Mesenchymal stem cell (in vitro differentiated cells and primary cell): ENCODE measurements around the gene DUSP18.
A peak's percentile ranks its signal among the peaks of the same experiment; 100 is the strongest.

ENCODE experiments used
- DNase-seq: peaks from one replicate; pipeline ENCODE4 v3.0.0-alpha.2; 2013
- H2AFZ ChIP-seq: one replicate; pipeline ENCODE4 v1.6.1; 2013; ENCODE audit warnings: low read depth, mild to moderate bottlenecking, control low read depth, inconsistent platforms, low read length, moderate library complexity
- H2AK5ac ChIP-seq: 2 replicates; pipeline ENCODE4 v1.6.1; 2013; ENCODE audit warnings: low read length, moderate library complexity, mild to moderate bottlenecking, inconsistent platforms; ENCODE audit not compliant: severe bottlenecking
- H2BK120ac ChIP-seq: one replicate; pipeline ENCODE4 v1.6.1; 2013; ENCODE audit warnings: low read depth, mild to moderate bottlenecking, inconsistent platforms, low read length, moderate library complexity
- H2BK12ac ChIP-seq, 2 experiments: one replicate each; pipeline ENCODE4 v1.6.1; 2013; ENCODE audit warnings: inconsistent platforms in 2 of 2, low read length in 2 of 2, mild to moderate bottlenecking in 2 of 2, moderate library complexity in 2 of 2, control low read depth in 1 of 2
- H2BK15ac ChIP-seq: one replicate; pipeline ENCODE4 v1.6.1; 2013; ENCODE audit warnings: mild to moderate bottlenecking, low read depth, inconsistent platforms; ENCODE audit not compliant: poor library complexity, severe bottlenecking
- H2BK5ac ChIP-seq: 2 replicates; pipeline ENCODE4 v1.6.1; 2013; ENCODE audit warnings: low read depth, mild to moderate bottlenecking, low read length, control low read depth, inconsistent platforms; ENCODE audit not compliant: poor library complexity, severe bottlenecking
- H3K14ac ChIP-seq, 2 experiments: one replicate each; pipeline ENCODE4 v1.6.1; 2013; ENCODE audit warnings: inconsistent platforms in 2 of 2, low read length in 2 of 2, control low read depth in 1 of 2, mild to moderate bottlenecking in 1 of 2, moderate library complexity in 1 of 2
- H3K18ac ChIP-seq, 2 experiments: one replicate each; pipeline ENCODE4 v1.6.1; 2013; ENCODE audit warnings: inconsistent platforms in 2 of 2, low read length in 2 of 2, control low read depth in 1 of 2, low read depth in 1 of 2, mild to moderate bottlenecking in 1 of 2
- H3K23ac ChIP-seq, 2 experiments: one replicate each; pipeline ENCODE4 v1.6.1; 2013; ENCODE audit warnings: inconsistent platforms in 2 of 2, low read length in 2 of 2, mild to moderate bottlenecking in 2 of 2, moderate library complexity in 2 of 2, control low read depth in 1 of 2
- H3K27ac ChIP-seq: 2 replicates; pipeline ENCODE4 v1.5.1; 2013; ENCODE audit warnings: mild to moderate bottlenecking, moderate library complexity, low read length, control low read depth, inconsistent platforms; ENCODE audit not compliant: poor library complexity, severe bottlenecking
- H3K27me3 ChIP-seq, 2 experiments: 2 replicates each; pipeline versions ENCODE4 v1.6.1 to v1.7.0; 2013; ENCODE audit warnings: low read length in 2 of 2, mild to moderate bottlenecking in 2 of 2, moderate library complexity in 2 of 2, control low read depth in 1 of 2, inconsistent platforms in 1 of 2; ENCODE audit not compliant: control insufficient read depth in 1 of 2, insufficient read depth in 1 of 2
- H3K36me3 ChIP-seq, 2 experiments: 2 replicates each; pipeline versions ENCODE4 v1.6.1 to v1.7.0; 2013; ENCODE audit warnings: low read length in 2 of 2, control low read depth in 1 of 2, inconsistent platforms in 1 of 2, low read depth in 1 of 2, mild to moderate bottlenecking in 1 of 2; ENCODE audit not compliant: insufficient read depth in 2 of 2, control insufficient read depth in 1 of 2
- H3K4ac ChIP-seq, 2 experiments: one replicate each; pipeline ENCODE4 v1.6.1; 2013; ENCODE audit warnings: inconsistent platforms in 2 of 2, low read length in 2 of 2, mild to moderate bottlenecking in 2 of 2, moderate library complexity in 2 of 2, control low read depth in 1 of 2, low read depth in 1 of 2
- H3K4me1 ChIP-seq: 2 replicates; pipeline ENCODE4 v1.6.1; 2013; ENCODE audit warnings: low read depth, low read length, control low read depth; ENCODE audit not compliant: control insufficient read depth, insufficient read depth
- H3K4me2 ChIP-seq: 2 replicates; pipeline ENCODE4 v1.6.1; 2013; ENCODE audit warnings: low read length, mild to moderate bottlenecking, inconsistent platforms; ENCODE audit not compliant: poor library complexity, severe bottlenecking
- H3K4me3 ChIP-seq, 2 experiments: 2 replicates each; pipeline versions ENCODE4 v1.5.1 to v1.7.0; 2013; ENCODE audit warnings: low read length in 2 of 2, mild to moderate bottlenecking in 2 of 2, control low read depth in 1 of 2, low read depth in 1 of 2; ENCODE audit not compliant: insufficient read depth in 1 of 2
- H3K79me1 ChIP-seq: replicated peaks from 2 replicates; pipeline ENCODE4 v1.6.1; 2013; ENCODE audit warnings: mild to moderate bottlenecking, control low read depth, low read length, inconsistent platforms; ENCODE audit not compliant: poor library complexity, severe bottlenecking
- H3K9ac ChIP-seq: 2 replicates; pipeline ENCODE4 v1.7.0; 2013; ENCODE audit warnings: mild to moderate bottlenecking, low read length, moderate library complexity
- H3K9me3 ChIP-seq: 2 replicates; pipeline ENCODE4 v1.7.0; 2013; ENCODE audit warnings: mild to moderate bottlenecking, low read length; ENCODE audit not compliant: control insufficient read depth
- H4K8ac ChIP-seq: one replicate; pipeline ENCODE4 v1.6.1; 2013; ENCODE audit warnings: inconsistent platforms, mild to moderate bottlenecking, low read length, moderate library complexity
- H4K91ac ChIP-seq: one replicate; pipeline ENCODE4 v1.6.1; 2013; ENCODE audit warnings: mild to moderate bottlenecking, low read length, inconsistent platforms
- WGBS: methylation state at CpG from one replicate; pipeline ENCODE4 v1.1.7; 2013; ENCODE audit warnings: mixed read lengths; 5-methylcytosine and 5-hydroxymethylcytosine counted together

The DUSP18 gene

GRCh38 chr22:30697975-30698374, 30.3 kb upstream of the DUSP18 start:
- Histone ChIP-seq H2AFZ (no peak overlapping the region), H3K14ac (no peak overlapping the region), H3K9me3 (no peaks in the 10 kb centered on the region), H2BK120ac (no peak overlapping the region), H3K4me2 (no peak overlapping the region), H3K4me1 (peaks cover 11% of the 10 kb centered on the region), H4K8ac (no peak overlapping the region), H2AK5ac (no peak overlapping the region), H3K9ac (no peak overlapping the region), H2BK5ac (no peak overlapping the region), H3K4ac (no peak overlapping the region), H3K36me3 (no peaks in the 10 kb centered on the region), H4K91ac (no peak overlapping the region), H3K23ac (no peak overlapping the region), H3K18ac (no peak overlapping the region), H3K4me3 (no peak overlapping the region), H2BK15ac (no peak overlapping the region), H2BK12ac (no peak overlapping the region), H3K27ac (no peak overlapping the region), H3K79me1 (no peaks in the 10 kb centered on the region), H3K27me3 (peaks cover 0 to 15% of the 10 kb centered on the region in 2 experiments)
- WGBS, result 96% methylated on average over 6 of the region's 7 CpGs
- DNase-seq, result no peak

DNA sequence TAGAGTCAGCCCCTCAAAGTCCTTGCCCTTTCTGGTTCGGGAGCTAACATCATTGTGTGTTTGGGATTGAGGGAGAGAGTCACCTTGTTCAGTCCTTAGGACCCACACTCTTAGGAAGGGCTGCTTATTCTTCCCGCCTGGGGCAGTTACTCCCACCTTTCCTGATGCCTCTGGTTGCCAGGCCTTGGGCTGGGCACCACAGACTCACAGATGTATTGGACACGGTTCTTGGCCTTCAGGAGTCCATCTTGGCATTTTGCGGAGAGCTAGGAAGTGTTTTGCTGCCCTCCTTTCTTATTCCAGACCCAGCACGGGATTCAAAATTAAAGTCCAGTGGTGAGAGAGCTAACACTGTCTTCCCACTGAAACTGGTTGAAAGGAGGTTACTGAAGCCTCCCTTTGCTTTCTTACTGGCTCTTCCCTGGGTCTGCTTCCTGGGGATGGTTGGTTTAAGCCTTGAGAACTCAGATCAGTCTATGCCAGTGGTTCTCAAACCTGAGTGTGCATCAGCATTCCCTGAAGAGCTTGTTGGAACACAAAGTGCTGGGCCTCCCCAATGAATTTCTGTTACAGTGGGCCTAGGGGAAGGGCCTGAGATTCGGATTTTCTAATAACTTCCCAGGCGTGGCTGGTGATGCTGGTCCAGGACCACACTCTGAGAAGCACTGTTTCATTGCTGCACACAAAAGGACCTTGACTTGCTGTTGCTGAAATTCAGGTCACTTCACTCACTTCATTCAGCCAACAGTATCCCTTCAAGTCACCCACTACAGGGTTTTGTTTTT, 28.4 kb upstream of the DUSP18 start:
- H3K36me3 ChIP-seq, result no peaks in the 10 kb centered on the region
- H2AFZ ChIP-seq, result no peak overlapping the region
- no peak overlapping the region for H3K4ac ChIP-seq
- WGBS, result 93% methylated on average over 7 of the region's 7 CpGs
- H3K23ac ChIP-seq, result no peak overlapping the region
- H2BK120ac ChIP-seq, result no peak overlapping the region
- H3K4me2 ChIP-seq, result no peak overlapping the region
- no peak overlapping the region for H4K91ac ChIP-seq
- H3K4me3 ChIP-seq, result peak overlapping the region in 1 of 2 experiments; percentile 82
- no peak overlapping the region for H3K27ac ChIP-seq
- no peak overlapping the region for H2BK5ac ChIP-seq
- no peak overlapping the region for H2BK15ac ChIP-seq
- DNase-seq, result no peak
- no peak overlapping the region for H3K14ac ChIP-seq
- peaks cover 11% of the 10 kb centered on the region for H3K4me1 ChIP-seq
- H3K79me1 ChIP-seq, result no peaks in the 10 kb centered on the region
- H2BK12ac ChIP-seq, result no peak overlapping the region
- H4K8ac ChIP-seq, result no peak overlapping the region
- H2AK5ac ChIP-seq, result no peak overlapping the region
- H3K9me3 ChIP-seq, result no peaks in the 10 kb centered on the region
- H3K18ac ChIP-seq, result no peak overlapping the region
- peaks cover 0 to 15% of the 10 kb centered on the region in 2 experiments for H3K27me3 ChIP-seq
- H3K9ac ChIP-seq, result no peak overlapping the region

DNA sequence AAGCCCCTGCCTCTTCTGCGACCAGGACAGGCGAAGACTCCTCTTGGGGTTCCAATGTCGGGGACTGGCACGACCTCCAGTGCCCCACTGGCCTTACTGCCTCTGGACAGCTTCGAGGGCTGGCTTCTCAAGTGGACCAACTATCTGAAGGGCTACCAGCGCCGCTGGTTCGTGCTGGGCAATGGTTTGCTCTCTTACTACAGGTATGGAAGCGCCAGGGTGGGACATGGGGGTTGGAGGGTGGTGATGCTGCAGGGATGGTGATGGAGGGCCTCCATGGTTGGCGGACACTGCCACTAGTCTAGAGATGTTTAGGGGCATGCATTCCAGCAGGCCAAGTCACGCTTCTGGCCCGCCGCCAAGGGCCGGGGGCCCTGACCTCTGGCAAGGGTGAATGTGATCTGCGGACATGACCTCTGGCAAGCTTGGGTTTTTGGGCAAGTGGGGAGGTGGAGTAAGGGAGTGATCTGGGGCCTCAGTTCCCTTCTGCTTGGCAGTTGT, 27.7 kb upstream of the DUSP18 start:
- 76% methylated on average over 15 of the region's 15 CpGs for WGBS
- H3K9me3 ChIP-seq, result no peaks in the 10 kb centered on the region
- peak overlapping the region in 1 of 2 experiments; percentile 82 for H3K4me3 ChIP-seq
- peaks cover 11% of the 10 kb centered on the region for H3K4me1 ChIP-seq
- H4K8ac ChIP-seq, result no peak overlapping the region
- no peak overlapping the region for H2AFZ ChIP-seq
- no peak overlapping the region for H2BK12ac ChIP-seq
- H3K14ac ChIP-seq, result no peak overlapping the region
- no peak overlapping the region for H3K27ac ChIP-seq
- peaks cover 0 to 15% of the 10 kb centered on the region in 2 experiments for H3K27me3 ChIP-seq
- H3K9ac ChIP-seq, result peak overlapping the region; percentile 81
- H3K18ac ChIP-seq, result no peak overlapping the region
- H2AK5ac ChIP-seq, result no peak overlapping the region
- H4K91ac ChIP-seq, result no peak overlapping the region
- H3K36me3 ChIP-seq, result no peaks in the 10 kb centered on the region
- no peak overlapping the region for H2BK120ac ChIP-seq
- H3K79me1 ChIP-seq, result no peaks in the 10 kb centered on the region
- H3K23ac ChIP-seq, result peak overlapping the region in 1 of 2 experiments; percentile 2
- H2BK15ac ChIP-seq, result no peak overlapping the region
- H2BK5ac ChIP-seq, result no peak overlapping the region
- no peak for DNase-seq
- peak overlapping the region; percentile 99 for H3K4me2 ChIP-seq
- H3K4ac ChIP-seq, result no peak overlapping the region

DNA sequence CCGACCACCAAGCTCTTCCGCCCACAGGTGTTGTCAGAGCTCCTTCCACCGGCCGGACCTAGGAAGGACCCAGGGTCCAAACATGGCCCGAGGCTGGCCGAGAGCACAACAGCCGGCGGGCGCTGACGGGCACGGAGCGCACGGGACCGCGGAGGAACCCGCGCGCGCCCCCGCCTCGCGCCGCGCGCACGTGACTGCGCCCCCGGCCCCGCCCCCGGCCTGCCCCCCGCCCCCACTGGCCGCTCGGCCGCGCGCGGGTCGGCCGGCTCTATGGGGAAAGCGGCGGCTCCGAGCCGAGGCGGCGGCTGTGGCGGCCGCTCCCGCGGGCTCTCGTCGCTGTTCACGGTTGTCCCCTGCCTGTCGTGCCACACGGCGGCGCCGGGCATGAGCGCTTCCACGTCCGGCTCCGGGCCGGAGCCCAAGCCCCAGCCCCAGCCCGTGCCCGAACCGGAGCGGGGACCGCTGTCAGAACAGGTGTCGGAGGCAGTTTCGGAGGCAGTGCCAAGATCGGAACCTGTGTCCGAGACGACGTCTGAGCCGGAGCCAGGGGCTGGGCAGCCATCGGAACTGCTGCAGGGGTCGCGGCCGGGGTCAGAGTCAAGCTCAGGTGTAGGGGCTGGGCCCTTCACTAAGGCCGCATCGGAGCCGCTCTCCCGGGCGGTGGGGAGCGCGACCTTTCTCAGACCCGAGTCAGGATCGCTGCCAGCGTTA, 27.1 kb upstream of the DUSP18 start, which contains the start of gene OSBP2:
OSBP2 (plus strand) TSS at position 235 of the 711 bp plus-strand sequence; CDS start at position 271, 36 bp downstream.
- Histone ChIP-seq H2BK15ac (no peak within 1 kb of the TSS), H3K36me3 (no peaks in the 10 kb centered on the region), H2BK120ac (peak within 1 kb of the TSS; percentile 38), H4K8ac (peak within 1 kb of the TSS; percentile 73), H3K9ac (peak within 1 kb of the TSS; percentile 81), H2BK5ac (no peak within 1 kb of the TSS), H3K4me1 (peaks cover 11% of the 10 kb centered on the region), H3K27me3 (peaks cover 0 to 15% of the 10 kb centered on the region in 2 experiments), H3K18ac (peak within 1 kb of the TSS in 1 of 2 experiments; percentile 46), H2AFZ (peak within 1 kb of the TSS; percentile 67), H3K14ac (no peak within 1 kb of the TSS), H3K4ac (no peak within 1 kb of the TSS), H3K4me2 (peak within 1 kb of the TSS; percentile 99), H3K4me3 (peak within 1 kb of the TSS; percentile 69 to 82), H3K9me3 (no peaks in the 10 kb centered on the region), H2BK12ac (peak within 1 kb of the TSS in 1 of 2 experiments; percentile 59), H2AK5ac (no peak within 1 kb of the TSS), H3K79me1 (no peaks in the 10 kb centered on the region), H3K27ac (no peak within 1 kb of the TSS), H3K23ac (peak within 1 kb of the TSS in 1 of 2 experiments; percentile 91), H4K91ac (no peak within 1 kb of the TSS)
- no peak for DNase-seq
- 2% methylated on average over 58 of the region's 88 CpGs for WGBS
